ENCODE data around the gene GBE1.

The GBE1 gene

GRCh38 chr3:81602781-81603180, 158.7 kb downstream of the GBE1 start:
- no peak for DNase-seq

DNA sequence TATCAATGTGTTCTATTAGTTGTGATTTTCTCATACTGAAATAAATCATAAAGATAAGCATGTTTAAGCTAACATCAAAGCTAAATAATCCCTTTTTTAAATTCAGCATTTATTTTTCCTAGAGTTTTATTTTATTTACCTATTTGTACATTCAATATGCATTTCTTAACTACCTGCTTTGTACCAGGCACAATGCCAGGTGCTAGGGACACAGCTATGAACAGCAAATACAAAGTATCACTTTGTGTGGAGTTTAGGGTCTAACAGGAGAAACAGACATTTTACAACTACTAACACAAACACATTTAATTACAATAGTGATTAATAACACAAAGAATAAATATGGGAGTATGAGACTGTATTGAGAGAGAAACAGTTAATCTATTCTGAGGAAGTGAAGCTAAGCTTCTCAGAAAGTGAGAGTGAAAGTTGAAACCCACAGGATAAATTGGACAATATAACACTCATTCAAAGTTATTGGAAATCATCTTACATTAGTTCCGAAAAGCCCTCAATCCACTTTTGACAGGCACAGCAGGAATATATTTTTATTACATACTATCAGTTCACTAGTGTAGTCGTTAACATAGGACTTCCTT, 159.6 kb downstream of the GBE1 start:
- DNase-seq: no peak

- DNase-seq: no peak
These were observed 169.3 kb downstream of the GBE1 start for GRCh38 chr3:81592101-81592500.

DNA sequence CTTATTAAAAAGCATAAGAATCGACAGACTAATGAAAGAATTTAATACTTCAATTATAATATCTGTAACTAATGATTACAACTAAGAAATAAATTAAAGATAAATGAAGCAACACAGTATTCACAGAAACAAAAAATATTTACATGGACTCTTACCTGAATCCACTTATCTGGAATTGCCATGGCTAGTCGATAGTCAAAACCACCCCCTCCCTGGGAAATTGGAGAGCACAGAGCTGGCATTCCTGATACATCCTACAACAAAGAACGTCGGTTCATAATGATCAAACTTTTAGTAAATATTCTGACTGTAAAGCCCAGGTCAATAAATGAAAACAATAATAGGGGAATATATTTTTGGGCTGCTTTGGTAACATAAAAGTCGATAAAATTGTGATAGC, 175.5 kb downstream of the GBE1 start:
- no peak for DNase-seq

- no peak for DNase-seq
These were observed 176.4 kb downstream of the GBE1 start for GRCh38 chr3:81585056-81585455.

DNA sequence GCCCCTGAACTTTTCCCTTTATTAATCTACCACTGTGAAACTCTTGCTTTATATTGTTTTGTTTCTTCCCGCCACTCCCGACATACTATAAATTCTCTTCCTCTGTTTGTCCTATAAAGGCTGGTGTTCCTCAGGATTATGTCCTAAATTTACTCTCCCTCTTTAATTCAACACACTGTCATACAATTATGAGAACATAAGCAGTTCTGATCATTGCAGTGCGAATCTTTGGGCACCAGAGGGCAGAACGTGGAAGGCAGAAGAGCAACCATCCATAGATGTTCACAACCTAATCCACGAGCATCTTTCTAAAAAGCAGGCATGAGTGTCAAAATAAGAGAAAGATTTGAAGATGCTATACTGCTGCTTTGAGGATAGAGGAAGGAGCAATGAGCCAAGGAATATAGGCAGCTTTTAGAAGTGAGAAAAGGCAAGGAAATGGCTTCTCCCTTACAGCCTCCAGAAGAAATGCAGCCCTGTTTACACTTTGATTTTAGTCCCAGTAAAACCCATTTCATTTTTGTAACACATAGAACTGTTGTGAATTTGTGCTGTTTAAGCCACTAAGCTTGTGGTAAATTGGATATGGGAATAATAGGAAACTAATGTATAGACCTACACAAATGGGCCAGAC, 179.4 kb downstream of the GBE1 start:
- peak; percentile 24 for DNase-seq

GRCh38 chr3:81580355-81580754, 181.1 kb downstream of the GBE1 start:
- no peak for DNase-seq

DNA sequence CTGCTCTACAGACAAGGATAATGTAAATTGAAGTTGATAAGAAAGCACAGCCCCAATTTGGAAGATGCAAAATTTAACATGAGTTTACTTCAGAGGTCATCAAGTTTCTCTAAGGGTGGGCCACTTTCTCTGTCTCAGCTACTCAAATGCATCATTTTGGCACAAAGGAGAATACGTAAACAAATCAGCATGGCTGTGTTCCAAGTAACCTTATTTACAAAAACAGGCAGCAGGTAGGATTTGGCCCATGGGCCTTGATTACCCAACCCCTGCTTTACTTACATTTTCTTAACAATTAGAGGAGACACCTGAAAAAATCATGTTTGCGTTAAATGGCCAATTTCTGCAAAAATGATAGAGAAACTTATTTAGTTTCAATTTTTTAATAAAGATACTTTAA, 181.7 kb downstream of the GBE1 start:
- no peak for DNase-seq

DNA sequence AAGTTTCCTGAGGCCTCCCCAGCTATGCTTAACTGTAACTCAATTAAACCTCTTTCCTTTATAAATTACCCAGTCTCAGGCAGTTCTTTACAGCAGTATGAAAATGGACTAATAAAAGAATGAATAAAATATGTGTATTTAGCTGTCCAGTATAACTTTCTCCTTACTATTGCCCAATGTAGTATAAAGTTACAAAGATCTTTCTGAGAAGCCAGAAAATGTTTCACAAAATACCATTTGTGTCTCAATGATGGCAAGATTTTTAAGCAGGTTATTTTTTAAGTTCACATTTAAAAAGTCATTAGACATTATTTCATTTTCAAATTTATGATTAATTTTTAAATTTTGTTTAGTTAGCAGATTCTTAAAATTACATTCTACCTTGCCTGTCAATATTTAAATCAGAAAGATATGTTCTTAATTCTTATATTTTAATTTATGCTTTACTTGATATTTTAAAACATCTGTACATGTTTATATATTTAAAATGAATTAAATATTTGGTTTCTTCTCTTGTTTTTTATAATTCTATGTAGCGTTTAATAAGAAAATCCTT, 189.2 kb downstream of the GBE1 start:
- DNase-seq: no peak

DNA sequence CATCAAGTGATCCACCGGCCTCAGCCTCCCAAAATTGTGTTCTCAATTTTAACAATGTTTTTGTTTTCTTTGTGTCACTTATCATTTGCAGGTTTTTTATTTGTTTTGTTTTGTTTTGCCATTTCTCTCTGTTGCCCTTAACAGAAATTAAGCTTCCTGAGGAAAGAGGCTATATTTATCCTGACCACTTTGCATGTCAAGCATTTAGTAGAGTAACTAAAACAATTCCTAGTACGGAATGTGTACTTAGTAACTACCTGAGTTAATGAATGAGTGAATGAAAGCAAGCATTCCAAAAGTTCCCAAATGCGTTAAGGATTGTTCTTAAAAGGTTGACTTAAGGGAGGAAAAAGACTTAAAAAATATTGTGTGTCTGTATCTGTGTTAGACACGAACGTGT, 193.1 kb downstream of the GBE1 start:
- DNase-seq: no peak

DNA sequence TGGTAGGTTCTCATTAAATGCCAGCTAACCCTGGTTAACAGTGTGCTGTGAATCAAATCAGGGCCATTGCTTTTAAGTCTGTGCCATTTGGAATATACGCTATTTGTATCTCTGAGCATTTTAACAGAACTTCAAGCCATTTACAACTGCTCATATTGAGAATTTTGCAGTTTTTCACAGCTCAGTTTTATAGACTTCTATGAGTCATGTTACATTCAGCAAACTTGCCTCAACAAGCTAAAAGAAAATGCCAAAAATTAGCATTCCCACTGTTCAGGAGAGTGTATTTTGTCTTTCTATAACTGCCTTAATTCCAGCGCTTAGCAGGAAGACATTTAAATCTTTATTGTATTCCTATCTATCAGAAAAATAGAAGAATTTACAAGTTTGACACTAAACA, 196.4 kb downstream of the GBE1 start:
- no peak for DNase-seq

DNA sequence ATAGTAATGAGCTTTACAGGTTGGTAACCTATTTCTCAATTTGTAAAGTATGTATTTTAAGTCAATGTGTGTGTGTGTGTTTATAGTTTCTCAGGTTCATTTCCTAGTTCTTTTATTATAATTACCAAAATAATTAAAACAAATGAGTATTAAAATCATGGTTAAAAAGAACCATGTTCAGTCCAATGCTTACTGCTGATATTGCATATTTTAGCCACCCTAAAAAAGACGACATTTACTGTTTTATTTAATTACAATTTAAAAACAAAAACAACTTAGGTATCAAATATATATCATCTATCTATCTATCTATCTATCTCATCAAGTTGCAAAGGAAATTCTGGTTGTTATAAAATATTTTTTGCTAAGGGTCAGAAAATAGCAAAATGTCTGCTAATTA, 203.3 kb downstream of the GBE1 start:
- no peak for DNase-seq

DNA sequence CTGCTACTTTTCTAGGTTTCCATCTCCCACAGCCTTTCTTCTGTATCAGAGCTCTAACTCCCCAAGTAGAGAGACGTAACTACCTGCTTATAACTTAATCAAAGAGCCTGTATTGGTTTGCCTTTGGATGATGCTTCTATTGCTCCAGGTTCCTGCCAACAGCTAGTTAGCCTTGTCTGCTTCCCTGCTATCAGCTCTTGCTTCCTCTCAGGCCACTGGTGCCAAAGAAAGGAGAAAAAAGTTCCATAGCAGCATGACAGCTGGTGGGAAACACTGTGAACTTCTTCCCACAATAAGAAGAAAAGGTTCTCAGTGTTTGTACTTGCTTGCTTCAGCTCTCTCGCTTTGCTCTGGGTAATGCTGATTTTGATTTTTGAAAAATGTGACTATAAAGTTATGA, 206.6 kb downstream of the GBE1 start:
- no peak for DNase-seq

DNA sequence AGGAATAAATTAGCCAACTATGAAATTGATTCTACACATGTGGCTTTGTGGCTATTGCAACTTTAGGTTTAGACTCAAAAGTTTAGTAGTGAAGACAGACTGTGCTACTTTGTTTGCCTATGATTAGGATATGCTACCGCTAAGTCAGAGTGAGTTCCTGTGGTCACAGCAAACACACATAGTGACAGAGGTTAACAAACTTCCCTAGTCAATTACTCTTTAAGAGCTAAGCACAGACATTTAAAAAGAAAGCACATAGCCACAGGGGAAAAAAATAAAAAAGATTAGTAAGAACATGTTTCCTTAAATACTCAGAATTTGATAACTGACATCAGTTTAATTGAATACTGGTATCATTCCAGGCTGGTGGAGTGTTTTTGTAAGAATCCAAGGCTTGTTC, 207.1 kb downstream of the GBE1 start:
- no peak for DNase-seq

DNA sequence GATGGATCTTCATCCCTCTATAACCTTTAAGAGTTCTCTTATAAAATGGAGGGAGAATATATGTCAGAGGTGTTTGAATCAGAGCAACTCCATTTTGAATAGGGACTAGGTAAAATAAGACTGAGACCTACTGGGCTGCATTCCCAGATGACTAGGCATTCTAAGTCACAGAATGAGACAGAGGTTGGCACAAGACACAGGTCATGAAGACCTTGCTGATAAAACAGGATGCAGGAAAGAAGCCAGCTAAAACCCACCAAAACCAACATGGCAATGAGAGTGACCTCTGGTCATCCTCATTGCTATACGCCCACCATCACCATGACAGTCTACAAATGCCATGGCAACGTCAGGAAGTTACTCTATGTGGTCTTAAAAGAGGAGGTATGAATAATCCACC, 211.0 kb downstream of the GBE1 start:
- DNase-seq: no peak

DNA sequence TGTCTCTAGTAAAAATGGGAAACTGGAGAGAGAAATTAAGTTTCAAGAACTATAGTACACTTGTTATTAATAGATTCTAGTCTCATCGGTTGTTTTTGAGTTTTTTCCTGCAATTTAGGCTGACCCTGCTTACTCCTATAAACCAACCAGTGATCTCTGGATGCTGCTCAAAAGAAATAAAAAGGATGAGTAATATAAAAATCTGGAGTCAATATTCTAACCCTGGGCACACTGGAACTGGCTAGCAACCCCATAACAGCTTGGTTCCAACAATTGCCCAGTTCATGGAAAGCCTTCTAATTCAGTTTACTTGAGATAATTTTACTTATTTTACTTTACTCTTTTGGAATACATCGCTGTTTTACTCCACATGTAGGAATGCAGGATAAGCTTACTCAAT, 211.6 kb downstream of the GBE1 start:
- DNase-seq: no peak

GRCh38 chr3:81549388-81549787, 212.1 kb downstream of the GBE1 start:
- no peak for DNase-seq

DNA sequence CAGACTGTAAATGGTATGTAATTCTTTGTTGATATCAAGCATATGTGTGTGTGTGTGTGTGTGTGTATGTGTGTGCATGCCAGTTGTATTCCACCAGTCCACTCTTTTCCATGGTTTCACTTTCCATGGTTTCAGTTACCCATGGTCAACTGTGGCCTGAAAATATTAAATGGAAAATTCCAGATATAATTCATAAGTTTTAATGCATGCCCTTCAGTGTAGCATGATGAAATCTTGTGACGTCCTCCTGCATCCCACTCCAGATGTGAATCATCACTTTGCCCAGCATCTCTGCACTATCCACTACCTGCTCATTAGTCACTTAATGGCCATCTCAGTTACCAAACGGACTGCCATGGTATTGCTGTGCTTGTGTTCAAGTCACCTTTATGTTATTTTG, 215.9 kb downstream of the GBE1 start:
- DNase-seq: no peak

- no peak for DNase-seq
These were observed 217.1 kb downstream of the GBE1 start for GRCh38 chr3:81544385-81544784.

DNA sequence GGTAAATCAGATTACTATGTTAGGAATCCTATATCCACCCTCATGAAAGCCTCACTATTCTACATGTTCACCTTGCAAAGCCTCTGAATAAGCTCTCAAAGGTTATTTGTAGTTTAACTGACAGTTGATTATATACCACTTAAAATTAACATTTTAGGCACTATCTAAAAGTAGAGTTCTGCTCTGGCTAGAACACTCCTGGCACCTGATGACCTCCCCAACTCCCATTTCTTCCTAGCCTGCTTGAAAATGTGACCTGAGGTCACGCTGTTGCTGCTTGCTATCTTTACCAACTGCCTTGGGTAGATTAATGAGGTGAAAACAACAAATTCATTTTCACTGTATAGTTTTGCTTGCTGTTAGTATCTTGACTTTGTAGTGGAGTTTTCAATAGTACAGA, 220.7 kb downstream of the GBE1 start:
- no peak for DNase-seq

DNA sequence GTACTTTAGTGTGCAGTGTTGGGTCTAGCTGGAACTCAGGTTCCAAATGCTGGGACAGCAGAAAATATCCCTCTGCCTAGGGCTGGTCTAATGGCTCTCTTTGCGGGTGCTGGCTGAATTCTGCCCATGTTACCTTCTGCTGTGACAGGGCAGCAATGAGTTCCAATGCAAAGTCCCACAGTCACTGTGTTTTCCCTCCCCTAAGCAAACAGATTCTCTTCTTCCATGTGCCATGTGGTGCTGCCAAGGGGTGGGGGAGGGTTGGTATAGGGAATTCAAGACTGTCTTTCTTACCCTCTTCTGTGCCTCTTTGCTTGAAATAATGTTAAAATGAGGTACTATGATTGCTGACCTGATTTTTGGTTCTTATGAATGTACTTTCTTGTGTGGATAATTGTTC, 229.6 kb downstream of the GBE1 start:
- DNase-seq: no peak

DNA sequence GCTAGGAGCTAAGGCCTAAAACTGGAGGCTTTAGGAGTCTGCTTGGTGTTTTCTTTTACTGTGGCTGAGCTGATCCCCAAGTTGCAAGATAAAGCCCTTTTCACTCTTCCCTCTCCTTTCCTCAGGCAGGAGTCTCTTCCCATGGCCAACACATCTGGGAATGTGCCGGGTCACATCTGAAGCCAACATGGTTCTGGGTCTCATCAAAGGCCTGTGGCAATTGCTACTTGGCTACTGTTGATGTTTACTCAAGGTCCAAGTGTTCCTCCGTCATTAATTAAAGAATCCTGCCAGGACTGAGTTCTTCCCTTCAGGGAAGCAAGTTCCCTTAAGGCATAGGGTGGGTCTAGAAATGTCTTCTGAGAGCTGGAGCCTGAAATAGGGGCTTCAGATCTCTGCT, 230.2 kb downstream of the GBE1 start:
- DNase-seq: no peak

GRCh38 chr3:81530180-81530939, 231.1 kb downstream of the GBE1 start:
- DNase-seq: no peak

DNA sequence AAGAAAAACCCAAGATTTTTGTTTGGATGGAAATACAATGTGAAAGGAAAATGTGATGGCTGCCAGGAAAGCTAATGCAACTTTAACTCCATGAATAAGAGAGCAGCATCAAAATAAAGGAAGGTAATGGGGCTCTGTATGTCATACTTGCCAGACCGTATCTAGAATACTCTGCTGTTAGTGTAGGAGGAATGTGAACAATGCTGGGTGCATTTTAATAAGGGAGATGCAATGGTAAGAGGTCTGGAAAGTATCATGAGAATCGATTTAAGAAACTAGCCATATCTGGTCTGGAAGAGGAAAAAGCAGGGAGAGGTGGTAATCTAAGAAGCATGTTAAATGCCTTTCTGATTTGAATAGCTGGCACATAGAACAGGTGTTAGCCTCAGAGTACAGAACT, 239.6 kb downstream of the GBE1 start:
- no peak for DNase-seq
